Placental pericyte (primary cell): ENCODE data around the gene ASAH2B. TPM values are rescaled to one million over a fixed set of nuclear protein-coding genes. Genes with fewer than 3 reads are reported as not detected.

Experiments used
- total RNA-seq: library from RNA; depleted of rRNA; stranded (reverse); fragments of >200 nt; gene quantifications from 2 replicates; pipeline ENCODE4 v1.2.3, GENCODE V29; 2012

The ASAH2B gene
- 2.4 and 5.9 TPM in 2 replicates for total RNA-seq

GRCh38 chr10:50739618-50740292 lies at the start of gene ASAH2B:
Gene ASAH2B, plus strand, starts transcription at chr10:50739936. Its CDS starts 5,195 bp downstream, at chr10:50745131.

Other genes with a start within 250 kb of the ASAH2B start
- gene SGMS1, start 116.0 kb upstream of the ASAH2B start, total RNA-seq = 40.5 and 67.4 TPM in 2 replicates
- gene A1CF, start 145.7 kb downstream of the ASAH2B start, total RNA-seq = not detected in 2 replicates